Common myeloid progenitor, CD34-positive (primary cell): ENCODE data around the gene SLTM.
"Not testable (repeated sequence)": the region's sequence is repeated elsewhere in the genome, so short reads cannot be mapped to it uniquely, and the experiment has no call there.

ENCODE experiments used
- CTCF ChIA-PET: fragments of 350-600 bp; sonication (Branson Sonifier 250); formaldehyde crosslinking; loops from one replicate; lab custom pipeline; 2021; ENCODE audit warnings: antibody characterized with exemption; lab: Charles Lee
- POLR2A ChIA-PET: fragments of 350-600 bp; sonication (Branson Sonifier 250); formaldehyde crosslinking; loops from one replicate; lab custom pipeline; 2021; ENCODE audit warnings: antibody characterized with exemption; lab: Charles Lee
- DNase-seq, 3 donors: peaks; one replicate each; pipeline versions ENCODE4 v3.0.0 to v3.0.0-alpha.2; 2013
- H3K27ac ChIP-seq, 2 experiments: 1 replicate in 1 of 2; 2 replicates in 1 of 2; pipeline ENCODE4 v1.7.0; 2013; ENCODE audit warnings: inconsistent platforms in 2 of 2, low read length in 2 of 2, mild to moderate bottlenecking in 2 of 2, low read depth in 1 of 2, moderate library complexity in 1 of 2; ENCODE audit not compliant: severe bottlenecking in 2 of 2, insufficient read depth in 1 of 2, poor library complexity in 1 of 2
- H3K27me3 ChIP-seq, 5 experiments: replicated peaks in 2 of 5; 1 replicate in 3 of 5; 2 replicates in 2 of 5; pipeline versions ENCODE4 v1.6.1 to v1.7.0; 2013; ENCODE audit warnings: low read length in 4 of 5, mild to moderate bottlenecking in 2 of 5, moderate library complexity in 2 of 5, inconsistent platforms in 1 of 5; ENCODE audit not compliant: insufficient read depth in 5 of 5, control insufficient read depth in 4 of 5
- H3K36me3 ChIP-seq, 4 experiments: 1 replicate in 2 of 4; 2 replicates in 2 of 4; pipeline versions ENCODE4 v1.6.1 to v1.7.0; 2013; ENCODE audit warnings: low read length in 3 of 4, control low read depth in 1 of 4, mild to moderate bottlenecking in 1 of 4; ENCODE audit not compliant: control insufficient read depth in 4 of 4, insufficient read depth in 4 of 4
- H3K4me1 ChIP-seq, 4 experiments: 1 replicate in 3 of 4; 2 replicates in 1 of 4; pipeline versions ENCODE4 v1.6.1 to v1.7.1; 2013; ENCODE audit warnings: low read length in 3 of 4, mild to moderate bottlenecking in 3 of 4, control low read depth in 1 of 4, inconsistent platforms in 1 of 4, moderate library complexity in 1 of 4; ENCODE audit not compliant: control insufficient read depth in 4 of 4, insufficient read depth in 4 of 4; ENCODE audit errors: control extremely low read depth in 1 of 4
- H3K4me3 ChIP-seq, 7 experiments: 1 replicate in 4 of 7; 2 replicates in 3 of 7; pipeline versions ENCODE4 v1.5.1 to v1.7.0; 2013; ENCODE audit warnings: mild to moderate bottlenecking in 7 of 7, low read length in 6 of 7, moderate library complexity in 6 of 7, inconsistent platforms in 2 of 7, low read depth in 2 of 7, control low read depth in 1 of 7; ENCODE audit not compliant: insufficient read depth in 4 of 7, control insufficient read depth in 1 of 7; ENCODE audit errors: extremely low read depth in 1 of 7
- H3K9me3 ChIP-seq, 5 experiments: 1 replicate in 4 of 5; 2 replicates in 1 of 5; pipeline versions ENCODE4 v1.6.1 to v1.7.1; 2013; ENCODE audit warnings: low read length in 4 of 5, mild to moderate bottlenecking in 2 of 5, inconsistent platforms in 1 of 5, low read depth in 1 of 5, moderate library complexity in 1 of 5; ENCODE audit not compliant: control insufficient read depth in 4 of 5, insufficient read depth in 2 of 5; ENCODE audit errors: control extremely low read depth in 1 of 5
- WGBS: methylation state at CpG from one replicate; pipeline ENCODE4 v1.1.5; 2013; ENCODE audit not compliant: insufficient coverage; 5-methylcytosine and 5-hydroxymethylcytosine counted together

Gene SLTM

GRCh38 chr15:58921267-58921790, 12.2 kb downstream of the SLTM start:
- Histone ChIP-seq H3K27ac (no peak overlapping the region), H3K4me3 (no peak overlapping the region), H3K4me1 (peaks cover 0 to 8% (median 3%) of the 10 kb centered on the region in 4 experiments), H3K27me3 (no peaks in the 10 kb centered on the region), H3K9me3 (no peaks in the 10 kb centered on the region), H3K36me3 (peaks cover 6 to 45% (median 14%) of the 10 kb centered on the region in 4 experiments)
- ChIA-PET CTCF (no interaction called here), POLR2A (no interaction called here)
- WGBS, result 100% methylated on average over 2 of the region's 4 CpGs
- no peak for DNase-seq

- POLR2A ChIA-PET, H3K4me3 ChIP-seq, DNase-seq, CTCF ChIA-PET, H3K4me1 ChIP-seq, H3K27ac ChIP-seq, H3K9me3 ChIP-seq, H3K27me3 ChIP-seq: not testable (repeated sequence)
- 100% methylated on average over 3 of the region's 7 CpGs for WGBS
- peaks cover 6 to 45% (median 17%) of the 10 kb centered on the region in 4 experiments for H3K36me3 ChIP-seq
These were observed 13.0 kb downstream of the SLTM start for GRCh38 chr15:58920447-58920846.

- peaks cover 6 to 51% (median 26%) of the 10 kb centered on the region in 4 experiments for H3K36me3 ChIP-seq
- CTCF ChIA-PET, result no interaction called here
- no peak overlapping the region for H3K27ac ChIP-seq
These were observed 14.2 kb downstream of the SLTM start for GRCh38 chr15:58919232-58919631.

GRCh38 chr15:58918239-58918638, 15.2 kb downstream of the SLTM start:
- POLR2A ChIA-PET, result interaction anchor here (0.6 kb wide), 1 partner anchor 139 kb away, joined by 3 read pairs; no protein-coding TSS in a partner anchor
- peaks cover 9 to 55% (median 30%) of the 10 kb centered on the region in 4 experiments for H3K36me3 ChIP-seq

More at GRCh38 chr15:58919232-58919631, 14.2 kb downstream of the SLTM start:
- no peaks in the 10 kb centered on the region for H3K9me3 ChIP-seq
- no peaks in the 10 kb centered on the region for H3K27me3 ChIP-seq
- DNase-seq, result no peak
- POLR2A ChIA-PET, result no interaction called here
- peaks cover 0 to 4% (median under 1%) of the 10 kb centered on the region in 4 experiments for H3K4me1 ChIP-seq
- no peak overlapping the region for H3K4me3 ChIP-seq
- WGBS, result 98% methylated on average over 5 of the region's 7 CpGs

GRCh38 chr15:58917613-58918129, 15.8 kb downstream of the SLTM start:
- not testable (repeated sequence) for H3K27me3 ChIP-seq, H3K27ac ChIP-seq, H3K4me3 ChIP-seq, H3K9me3 ChIP-seq, DNase-seq, H3K4me1 ChIP-seq
- ChIA-PET CTCF (interaction anchor here (0.8 kb wide), 1 partner anchor 133 kb away, joined by 3 read pairs; no protein-coding TSS in a partner anchor), POLR2A (interaction anchor here (0.6 kb wide), 1 partner anchor 139 kb away, joined by 3 read pairs; no protein-coding TSS in a partner anchor)
- H3K36me3 ChIP-seq, result peaks cover 10 to 54% (median 33%) of the 10 kb centered on the region in 4 experiments
- 96% methylated on average over 3 of the region's 10 CpGs for WGBS

More at GRCh38 chr15:58918239-58918638, 15.2 kb downstream of the SLTM start:
- CTCF ChIA-PET, result no interaction called here
- Histone ChIP-seq H3K27me3 (no peaks in the 10 kb centered on the region), H3K9me3 (no peaks in the 10 kb centered on the region), H3K27ac (no peak overlapping the region), H3K4me1 (peaks cover 0 to under 1% (median 0%) of the 10 kb centered on the region in 4 experiments), H3K4me3 (no peak overlapping the region)
- DNase-seq, result no peak
- 83% methylated on average over 2 of the region's 5 CpGs for WGBS

GRCh38 chr15:58916962-58917361, 16.5 kb downstream of the SLTM start:
- H3K4me1 ChIP-seq, result no peaks in the 10 kb centered on the region
- DNase-seq, result no peak
- no peak overlapping the region for H3K4me3 ChIP-seq
- CTCF ChIA-PET, result interaction anchor here (0.8 to 2.4 kb wide), 2 partner anchors 11 to 134 kb away, joined by 3 to 8 read pairs; no protein-coding TSS in a partner anchor
- H3K9me3 ChIP-seq, result no peaks in the 10 kb centered on the region
- 100% methylated on average over 1 of the region's 2 CpGs for WGBS
- H3K36me3 ChIP-seq, result peaks cover 10 to 54% (median 36%) of the 10 kb centered on the region in 4 experiments
- H3K27ac ChIP-seq, result no peak overlapping the region
- H3K27me3 ChIP-seq, result no peaks in the 10 kb centered on the region
- POLR2A ChIA-PET, result no interaction called here

GRCh38 chr15:58910456-58910855, 23.0 kb downstream of the SLTM start:
- no peak for DNase-seq
- Histone ChIP-seq H3K4me3 (no peak overlapping the region), H3K9me3 (no peaks in the 10 kb centered on the region), H3K27me3 (no peaks in the 10 kb centered on the region), H3K4me1 (no peaks in the 10 kb centered on the region), H3K36me3 (peaks cover 20 to 69% (median 38%) of the 10 kb centered on the region in 4 experiments), H3K27ac (no peak overlapping the region)
- POLR2A ChIA-PET, result no interaction called here
- 100% methylated on average over 2 of the region's 4 CpGs for WGBS
- CTCF ChIA-PET, result no interaction called here
